ENCODE data around the gene ARID2.

The ARID2 gene

DNA sequence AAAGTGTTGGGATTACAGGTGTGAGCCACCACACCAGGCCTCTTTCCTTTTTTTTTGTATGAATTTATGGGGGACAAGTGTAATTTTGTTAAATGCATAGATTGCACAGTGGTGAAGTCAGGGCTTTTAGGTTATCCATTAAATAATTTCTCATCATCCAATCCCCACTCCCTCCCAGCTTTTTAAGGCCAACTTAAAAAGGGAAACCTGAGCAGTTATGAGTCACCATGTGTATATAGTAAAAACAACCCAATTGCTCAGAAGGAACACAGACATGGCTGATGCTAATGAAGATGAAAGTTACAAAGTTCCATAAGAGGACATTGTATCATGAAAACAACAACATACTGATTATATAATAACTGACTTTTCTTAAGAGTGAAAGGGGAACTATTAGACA, 25.6 kb upstream of the ARID2 start:
- Histone ChIP-seq H3K4me2 (ENCODE audit: low read length) (no peak overlapping the region), H3K4me1 (ENCODE audit: control insufficient read depth, insufficient read depth, low read length) (peaks cover 4% of the 10 kb centered on the region), H3K4me3 (ENCODE audit: low read length) (no peak overlapping the region), H3K9me3 (replicated peaks; ENCODE audit: low read length) (no peaks in the 10 kb centered on the region), H3K27me3 (ENCODE audit: control insufficient read depth, insufficient read depth, low read length) (no peaks in the 10 kb centered on the region), H3K9ac (ENCODE audit: low read depth, low read length) (no peak overlapping the region), H3K36me3 (ENCODE audit: insufficient read depth, low read length) (no peaks in the 10 kb centered on the region)

DNA sequence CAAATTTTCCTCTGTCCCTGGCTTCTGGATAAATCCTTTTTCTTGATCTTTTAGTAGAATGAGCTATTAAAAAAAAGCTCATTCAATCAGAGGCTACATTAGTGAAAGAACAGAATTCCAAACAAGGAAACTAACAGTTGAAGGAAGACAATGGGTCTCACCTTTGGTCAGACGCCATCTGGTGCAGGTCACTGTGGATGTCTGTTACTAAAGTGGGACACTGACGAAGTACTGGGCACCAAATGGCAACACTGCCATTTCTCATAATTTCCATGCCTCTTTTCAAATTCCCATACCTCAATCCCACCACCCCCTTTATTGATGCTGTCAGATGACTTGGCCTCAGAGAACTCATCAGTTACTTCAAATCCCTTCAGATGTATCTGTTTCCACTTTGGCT, 24.5 kb upstream of the ARID2 start:
- Histone ChIP-seq H3K4me1 (ENCODE audit: control insufficient read depth, insufficient read depth, low read length) (peaks cover 4% of the 10 kb centered on the region), H3K36me3 (ENCODE audit: insufficient read depth, low read length) (no peaks in the 10 kb centered on the region), H3K9ac (ENCODE audit: low read depth, low read length) (no peak overlapping the region), H3K27me3 (ENCODE audit: control insufficient read depth, insufficient read depth, low read length) (no peaks in the 10 kb centered on the region), H3K4me2 (ENCODE audit: low read length) (no peak overlapping the region), H3K9me3 (replicated peaks; ENCODE audit: low read length) (no peaks in the 10 kb centered on the region), H3K4me3 (ENCODE audit: low read length) (no peak overlapping the region)

- H3K27me3 ChIP-seq (ENCODE audit: control insufficient read depth, insufficient read depth, low read length): no peaks in the 10 kb centered on the region
- peaks cover 4% of the 10 kb centered on the region for H3K4me1 ChIP-seq (ENCODE audit: control insufficient read depth, insufficient read depth, low read length)
- no peaks in the 10 kb centered on the region for H3K9me3 ChIP-seq (replicated peaks; ENCODE audit: low read length)
- H3K4me3 ChIP-seq (ENCODE audit: low read length): no peak overlapping the region
- H3K9ac ChIP-seq (ENCODE audit: low read depth, low read length): no peak overlapping the region
- H3K36me3 ChIP-seq (ENCODE audit: insufficient read depth, low read length): no peaks in the 10 kb centered on the region
- H3K4me2 ChIP-seq (ENCODE audit: low read length): no peak overlapping the region
Measured at GRCh38 chr12:45705404-45705803, 24.1 kb upstream of the ARID2 start.

DNA sequence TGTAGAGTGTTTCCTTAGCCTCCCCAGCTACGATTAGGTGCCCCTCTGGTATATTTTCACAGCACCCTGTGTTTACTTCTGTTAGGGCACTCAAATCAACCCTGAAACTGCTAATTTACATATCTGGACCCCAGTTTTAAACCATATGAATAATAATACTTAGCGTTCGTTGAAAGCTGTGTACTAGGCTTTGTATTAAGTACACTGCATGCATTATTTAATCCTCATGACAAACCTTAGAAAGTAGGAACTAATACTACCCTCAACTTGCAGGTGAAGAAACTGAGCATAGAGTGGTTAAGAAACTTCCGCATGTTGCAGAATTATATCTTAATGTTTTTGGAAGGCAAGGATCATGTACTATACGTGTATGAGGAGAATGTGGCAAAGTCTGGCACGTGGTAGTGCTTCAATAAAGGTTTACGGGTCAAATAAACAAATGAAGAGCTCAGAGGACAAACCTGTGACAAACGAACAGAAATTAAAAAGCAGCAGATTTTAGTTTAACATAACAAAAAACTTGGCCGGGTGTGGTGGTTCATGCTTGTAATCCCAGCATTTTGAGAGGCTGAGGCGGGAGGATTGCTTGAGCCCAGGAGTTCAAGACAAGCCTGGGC, 22.2 kb upstream of the ARID2 start:
- no peak overlapping the region for H3K4me3 ChIP-seq (ENCODE audit: low read length)
- no peaks in the 10 kb centered on the region for H3K27me3 ChIP-seq (ENCODE audit: control insufficient read depth, insufficient read depth, low read length)
- H3K9ac ChIP-seq (ENCODE audit: low read depth, low read length): no peak overlapping the region
- H3K9me3 ChIP-seq (replicated peaks; ENCODE audit: low read length): no peaks in the 10 kb centered on the region
- no peak overlapping the region for H3K4me2 ChIP-seq (ENCODE audit: low read length)
- H3K4me1 ChIP-seq (ENCODE audit: control insufficient read depth, insufficient read depth, low read length): peaks cover 4% of the 10 kb centered on the region
- H3K36me3 ChIP-seq (ENCODE audit: insufficient read depth, low read length): no peaks in the 10 kb centered on the region

GRCh38 chr12:45708363-45708762, 21.1 kb upstream of the ARID2 start:
- no peaks in the 10 kb centered on the region for H3K27me3 ChIP-seq (ENCODE audit: control insufficient read depth, insufficient read depth, low read length)
- no peak overlapping the region for H3K4me3 ChIP-seq (ENCODE audit: low read length)
- H3K9ac ChIP-seq (ENCODE audit: low read depth, low read length): no peak overlapping the region
- peaks cover 7% of the 10 kb centered on the region for H3K4me1 ChIP-seq (ENCODE audit: control insufficient read depth, insufficient read depth, low read length)
- H3K4me2 ChIP-seq (ENCODE audit: low read length): no peak overlapping the region
- H3K9me3 ChIP-seq (replicated peaks; ENCODE audit: low read length): no peaks in the 10 kb centered on the region
- H3K36me3 ChIP-seq (ENCODE audit: insufficient read depth, low read length): no peaks in the 10 kb centered on the region

GRCh38 chr12:45708901-45709300, 20.6 kb upstream of the ARID2 start:
- Histone ChIP-seq H3K4me3 (ENCODE audit: low read length) (no peak overlapping the region), H3K27me3 (ENCODE audit: control insufficient read depth, insufficient read depth, low read length) (no peaks in the 10 kb centered on the region), H3K36me3 (ENCODE audit: insufficient read depth, low read length) (no peaks in the 10 kb centered on the region), H3K4me2 (ENCODE audit: low read length) (no peak overlapping the region), H3K4me1 (ENCODE audit: control insufficient read depth, insufficient read depth, low read length) (peaks cover 9% of the 10 kb centered on the region), H3K9ac (ENCODE audit: low read depth, low read length) (no peak overlapping the region), H3K9me3 (replicated peaks; ENCODE audit: low read length) (no peaks in the 10 kb centered on the region)

DNA sequence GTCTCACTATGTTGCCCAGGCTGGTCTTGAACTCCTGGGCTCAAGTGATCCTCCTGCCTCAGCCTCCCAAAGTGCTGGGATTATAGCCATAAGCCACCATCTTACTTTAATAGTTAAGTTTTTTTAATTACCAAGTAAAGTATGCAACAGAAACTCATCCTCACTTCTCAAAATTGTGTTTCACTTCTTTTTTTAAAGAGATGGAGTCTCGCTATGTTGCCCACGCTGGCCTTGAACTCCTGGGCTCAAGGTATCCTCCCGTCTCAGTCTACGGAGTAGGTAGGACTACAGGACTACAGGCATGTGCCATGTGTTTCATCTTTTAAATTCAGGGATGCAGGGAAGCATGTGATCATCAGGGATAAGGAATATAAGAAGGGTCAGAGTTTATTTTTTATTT, 17.2 kb upstream of the ARID2 start:
- Histone ChIP-seq H3K4me1 (ENCODE audit: control insufficient read depth, insufficient read depth, low read length) (peaks cover 5% of the 10 kb centered on the region), H3K9me3 (replicated peaks; ENCODE audit: low read length) (no peaks in the 10 kb centered on the region), H3K36me3 (ENCODE audit: insufficient read depth, low read length) (no peaks in the 10 kb centered on the region), H3K9ac (ENCODE audit: low read depth, low read length) (no peak overlapping the region), H3K4me3 (ENCODE audit: low read length) (no peak overlapping the region), H3K4me2 (ENCODE audit: low read length) (no peak overlapping the region), H3K27me3 (ENCODE audit: control insufficient read depth, insufficient read depth, low read length) (no peaks in the 10 kb centered on the region)

DNA sequence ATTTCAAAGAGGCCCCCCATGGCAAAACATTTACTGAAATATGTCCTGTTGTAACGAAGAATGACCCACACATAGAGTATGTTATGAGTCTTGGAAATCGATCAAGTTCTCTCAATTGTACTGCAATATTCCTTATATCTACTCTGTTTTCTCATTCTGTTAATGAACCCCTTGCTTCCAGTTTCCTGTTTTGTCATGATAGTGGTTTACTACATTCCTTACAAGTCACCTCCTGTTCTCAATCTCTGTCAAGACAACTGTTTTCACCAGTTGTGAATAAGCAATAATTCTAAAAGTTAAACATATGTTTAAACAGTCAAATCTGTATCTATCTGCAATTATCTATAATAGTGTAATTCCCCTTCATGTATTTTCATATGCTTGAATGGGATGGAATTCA, 16.4 kb upstream of the ARID2 start:
- Histone ChIP-seq H3K4me3 (ENCODE audit: low read length) (no peak overlapping the region), H3K9me3 (replicated peaks; ENCODE audit: low read length) (no peaks in the 10 kb centered on the region), H3K9ac (ENCODE audit: low read depth, low read length) (no peak overlapping the region), H3K36me3 (ENCODE audit: insufficient read depth, low read length) (no peaks in the 10 kb centered on the region), H3K27me3 (ENCODE audit: control insufficient read depth, insufficient read depth, low read length) (no peaks in the 10 kb centered on the region), H3K4me1 (ENCODE audit: control insufficient read depth, insufficient read depth, low read length) (peaks cover 5% of the 10 kb centered on the region), H3K4me2 (ENCODE audit: low read length) (no peak overlapping the region)

DNA sequence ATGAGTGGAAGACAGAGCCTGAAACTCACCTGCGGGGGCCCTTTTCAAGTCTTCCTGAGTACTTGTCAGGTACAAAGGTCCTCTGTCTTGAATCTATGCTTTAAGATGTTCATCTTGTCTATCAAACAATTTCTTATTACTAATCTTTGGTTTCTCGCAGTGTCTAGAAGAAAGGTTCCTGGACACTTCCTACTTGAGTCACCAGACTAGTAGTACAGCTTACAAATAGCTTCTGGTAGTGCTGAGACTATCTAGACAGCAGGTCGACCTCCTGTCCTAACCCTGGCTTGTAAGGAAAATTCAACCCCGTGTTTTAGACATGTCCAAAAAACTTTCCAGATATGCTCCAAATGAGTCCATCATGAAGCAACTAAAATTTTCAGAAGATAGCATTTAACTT, 11.2 kb upstream of the ARID2 start:
- H3K27me3 ChIP-seq (ENCODE audit: control insufficient read depth, insufficient read depth, low read length): no peaks in the 10 kb centered on the region
- H3K4me2 ChIP-seq (ENCODE audit: low read length): no peak overlapping the region
- no peaks in the 10 kb centered on the region for H3K36me3 ChIP-seq (ENCODE audit: insufficient read depth, low read length)
- H3K4me1 ChIP-seq (ENCODE audit: control insufficient read depth, insufficient read depth, low read length): peaks cover 2% of the 10 kb centered on the region
- no peak overlapping the region for H3K9ac ChIP-seq (ENCODE audit: low read depth, low read length)
- no peaks in the 10 kb centered on the region for H3K9me3 ChIP-seq (replicated peaks; ENCODE audit: low read length)
- no peak overlapping the region for H3K4me3 ChIP-seq (ENCODE audit: low read length)

DNA sequence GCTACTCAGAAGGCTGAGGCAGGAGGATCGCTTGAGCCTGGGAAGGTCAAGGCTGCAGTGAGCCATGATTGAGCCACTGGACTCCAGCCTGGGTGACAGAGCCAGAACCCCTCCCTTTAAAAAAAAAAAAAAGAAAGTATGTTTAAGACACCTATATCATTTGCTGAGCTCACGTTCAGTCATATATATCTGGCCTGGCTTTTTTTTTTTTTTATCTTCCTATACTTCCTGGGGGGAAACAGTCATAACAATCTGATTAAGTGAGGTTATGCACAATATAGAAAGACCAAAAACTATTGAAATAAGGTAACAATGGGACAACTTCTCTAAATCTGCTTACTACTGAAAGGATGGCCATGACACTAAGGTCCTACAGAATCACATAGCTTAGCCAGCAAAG, 9.4 kb upstream of the ARID2 start:
- Histone ChIP-seq H3K4me3 (ENCODE audit: low read length) (no peak overlapping the region), H3K9ac (ENCODE audit: low read depth, low read length) (no peak overlapping the region), H3K4me2 (ENCODE audit: low read length) (no peak overlapping the region), H3K4me1 (ENCODE audit: control insufficient read depth, insufficient read depth, low read length) (peaks cover 2% of the 10 kb centered on the region), H3K36me3 (ENCODE audit: insufficient read depth, low read length) (no peaks in the 10 kb centered on the region), H3K9me3 (replicated peaks; ENCODE audit: low read length) (no peaks in the 10 kb centered on the region), H3K27me3 (ENCODE audit: control insufficient read depth, insufficient read depth, low read length) (no peaks in the 10 kb centered on the region)

- no peaks in the 10 kb centered on the region for H3K36me3 ChIP-seq (ENCODE audit: insufficient read depth, low read length)
- no peak overlapping the region for H3K4me2 ChIP-seq (ENCODE audit: low read length)
- peaks cover 4% of the 10 kb centered on the region for H3K4me1 ChIP-seq (ENCODE audit: control insufficient read depth, insufficient read depth, low read length)
- no peaks in the 10 kb centered on the region for H3K27me3 ChIP-seq (ENCODE audit: control insufficient read depth, insufficient read depth, low read length)
- H3K9me3 ChIP-seq (replicated peaks; ENCODE audit: low read length): no peaks in the 10 kb centered on the region
- H3K4me3 ChIP-seq (ENCODE audit: low read length): no peak overlapping the region
- H3K9ac ChIP-seq (ENCODE audit: low read depth, low read length): no peak overlapping the region
Measured at GRCh38 chr12:45721369-45721768, 8.1 kb upstream of the ARID2 start.

GRCh38 chr12:45721954-45722353, 7.6 kb upstream of the ARID2 start:
- Histone ChIP-seq H3K27me3 (ENCODE audit: control insufficient read depth, insufficient read depth, low read length) (no peaks in the 10 kb centered on the region), H3K9ac (ENCODE audit: low read depth, low read length) (no peak overlapping the region), H3K4me3 (ENCODE audit: low read length) (no peak overlapping the region), H3K36me3 (ENCODE audit: insufficient read depth, low read length) (no peaks in the 10 kb centered on the region), H3K4me2 (ENCODE audit: low read length) (no peak overlapping the region), H3K9me3 (replicated peaks; ENCODE audit: low read length) (no peaks in the 10 kb centered on the region), H3K4me1 (ENCODE audit: control insufficient read depth, insufficient read depth, low read length) (peaks cover 4% of the 10 kb centered on the region)

Data from skeletal muscle satellite cell (primary cell).